HG02870 (cell line): ENCODE data around the gene RALGAPA1.
"Not testable (repeated sequence)": the region's sequence is repeated elsewhere in the genome, so short reads cannot be mapped to it uniquely, and the experiment has no call there.

Source experiments
- ATAC-seq: cut with Tn5 transposase; IDR thresholded peaks from one replicate; pipeline ENCODE4 v1.9.1; 2021; ENCODE audit warnings: mild to moderate bottlenecking, moderate library complexity; ENCODE audit not compliant: unreplicated experiment

Gene RALGAPA1

DNA sequence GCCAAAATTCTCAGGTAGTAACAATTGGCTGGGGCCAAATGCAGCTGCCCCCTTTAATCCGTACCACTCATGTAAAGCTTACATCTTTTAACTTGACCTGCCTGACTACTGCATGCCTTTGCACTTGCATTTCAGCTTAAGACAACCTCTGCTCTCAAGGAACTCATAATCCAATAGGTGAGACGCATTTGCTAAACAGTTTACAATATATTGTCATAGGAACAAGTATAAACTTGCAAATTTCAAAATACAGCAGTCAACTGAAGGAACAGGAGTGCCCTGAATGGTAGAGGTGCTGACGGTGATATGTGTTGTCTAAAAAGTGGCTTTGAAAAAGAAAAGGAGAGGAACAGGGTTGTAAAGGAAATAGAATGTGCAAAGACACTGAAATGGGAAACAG is 13.4 kb upstream of the RALGAPA1 start:
- ATAC-seq = no peak

DNA sequence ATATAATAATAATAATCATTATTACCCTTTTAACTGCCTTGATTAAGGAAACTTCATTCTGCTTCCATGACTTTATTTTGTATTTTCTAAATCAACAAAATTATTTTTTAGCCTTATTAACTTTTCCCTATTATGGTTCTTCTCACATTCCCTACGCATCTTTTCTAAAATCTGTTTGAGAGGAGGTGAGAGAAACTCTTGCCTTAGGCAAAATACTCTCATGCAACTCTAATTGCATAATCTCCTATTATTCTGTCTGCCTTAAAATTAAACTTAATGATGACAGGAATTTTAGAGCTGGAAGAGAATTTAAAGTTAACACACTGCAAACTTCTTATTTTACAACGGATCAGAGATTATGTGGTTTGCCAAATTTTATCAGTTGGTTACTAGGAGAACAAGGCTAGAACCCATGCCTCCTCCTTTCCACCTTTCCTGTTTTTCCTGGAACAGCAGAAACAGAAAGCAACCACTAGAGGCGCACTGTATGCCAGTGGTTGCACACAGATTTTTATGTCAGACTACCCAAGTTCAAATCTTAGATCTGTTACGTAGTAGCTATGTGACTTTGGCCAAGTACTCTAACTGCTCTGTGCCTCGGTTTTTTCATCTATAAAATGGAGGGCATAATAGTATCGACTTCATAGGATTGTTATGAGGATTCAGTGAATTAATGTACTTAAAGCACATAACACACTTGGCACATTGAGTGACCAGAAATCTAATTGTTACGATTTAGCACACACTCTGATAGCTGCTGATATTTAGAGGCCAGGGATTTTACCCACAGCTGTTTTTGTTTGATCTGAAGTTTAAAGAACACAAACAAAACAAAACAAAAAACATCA is 12.7 kb upstream of the RALGAPA1 start:
- ATAC-seq = no peak

DNA sequence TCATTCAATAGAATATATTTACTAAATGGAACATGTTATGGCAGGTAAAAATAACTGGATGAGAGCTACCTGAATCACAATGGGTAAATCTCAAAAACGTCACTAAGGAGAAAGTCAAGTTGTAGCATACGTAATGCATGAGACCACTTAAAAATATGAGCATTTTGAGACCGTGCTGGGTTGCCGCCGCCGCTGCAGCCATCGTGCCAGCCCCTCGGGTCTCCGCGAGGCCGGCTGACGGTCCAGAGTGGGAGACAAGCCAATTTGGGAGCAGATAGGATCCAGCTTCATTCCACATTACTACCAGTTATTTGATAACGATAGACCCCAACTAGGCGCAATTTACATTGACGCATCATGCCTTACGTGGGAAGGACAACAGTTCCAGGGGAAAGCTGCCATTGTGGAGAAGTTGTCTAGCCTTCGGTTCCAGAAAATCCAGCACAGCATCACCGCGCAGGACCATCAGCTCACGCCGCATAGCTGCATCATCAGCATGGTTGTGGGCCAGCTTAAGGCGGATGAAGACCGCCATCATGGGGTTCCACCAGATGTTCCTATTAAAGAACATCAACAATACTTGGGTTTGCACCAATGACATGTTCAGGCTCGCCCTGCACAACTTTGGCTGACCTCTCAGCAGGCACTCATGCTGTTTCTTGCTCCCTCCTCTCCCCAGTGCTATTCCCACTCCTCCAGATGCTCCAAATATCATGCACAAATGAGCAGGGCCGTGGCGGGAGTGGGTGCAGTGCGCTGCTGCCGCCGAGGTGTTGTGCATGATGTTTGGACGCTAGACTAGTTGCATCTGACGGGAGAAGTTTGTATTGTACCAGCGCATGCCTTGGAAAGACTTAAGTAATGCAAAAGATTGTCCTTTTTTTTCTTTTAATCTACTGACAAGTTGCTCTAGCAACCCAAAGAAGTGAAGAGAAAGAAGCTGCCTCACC is 10.8 kb upstream of the RALGAPA1 start:
- ATAC-seq = no peak

DNA sequence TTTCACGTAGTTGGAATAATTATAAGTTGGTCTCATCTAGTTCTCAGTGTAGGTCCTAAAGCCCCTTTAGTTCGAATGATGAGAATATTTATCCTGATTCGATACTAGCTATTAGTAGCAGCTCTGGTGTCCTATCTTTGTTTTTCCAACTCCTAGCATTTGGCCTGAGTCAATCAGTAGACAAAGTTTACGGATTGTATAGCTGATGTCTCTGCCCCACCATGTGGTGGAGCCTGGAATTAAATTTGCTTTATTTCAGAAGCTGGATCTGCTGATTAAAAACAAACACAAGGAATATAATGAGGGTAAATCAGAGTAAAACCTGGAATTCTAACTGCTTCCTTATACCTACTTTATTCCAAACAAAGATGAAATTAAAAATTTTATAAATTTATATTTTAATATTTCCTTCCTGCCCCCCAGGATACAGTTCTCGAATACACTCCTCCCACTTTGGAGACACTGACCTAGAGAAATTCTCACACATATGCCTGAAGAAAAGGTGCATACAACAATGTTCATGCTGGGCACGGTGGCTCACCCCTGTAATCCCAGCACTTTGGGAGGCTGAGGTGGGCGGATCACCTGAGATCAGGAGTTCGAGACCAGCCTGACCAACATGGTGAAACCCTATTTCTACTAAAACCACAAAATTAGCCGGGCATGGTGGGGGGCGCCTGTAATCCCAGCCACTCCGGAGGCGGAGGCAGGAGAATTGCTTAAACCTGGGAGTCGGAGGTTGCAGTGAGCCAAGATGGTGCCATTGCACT is 9.4 kb upstream of the RALGAPA1 start:
- no peak for ATAC-seq

DNA sequence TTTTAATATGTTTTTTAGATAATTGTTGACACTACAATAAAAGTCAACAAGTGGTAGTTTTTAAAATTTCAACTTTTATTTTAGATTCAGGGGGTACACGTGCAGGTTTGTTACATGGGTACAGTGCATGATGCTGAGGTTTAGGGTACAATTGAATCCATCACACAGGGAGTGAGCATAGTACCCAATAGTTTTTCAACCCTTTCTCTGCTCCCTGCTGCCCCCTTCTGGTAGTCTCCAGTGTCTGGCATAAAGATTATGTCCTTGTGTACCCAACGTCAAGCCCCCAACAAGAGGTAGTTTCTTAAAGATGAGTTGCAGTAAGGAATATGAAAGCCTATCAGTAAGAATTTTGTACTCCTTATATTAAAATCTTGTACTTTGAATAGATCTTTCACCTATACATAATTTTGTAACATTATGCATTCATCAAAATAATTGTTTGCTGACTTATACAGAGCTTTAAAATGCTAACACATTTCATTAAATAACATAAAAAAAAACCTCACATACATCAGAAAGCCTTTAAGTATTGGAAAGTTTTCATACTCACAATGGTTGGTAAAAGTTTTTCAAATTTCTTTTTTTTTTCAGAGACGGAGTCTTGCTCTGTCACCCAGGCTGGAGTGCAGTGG is 5.4 kb upstream of the RALGAPA1 start:
- ATAC-seq = no peak

DNA sequence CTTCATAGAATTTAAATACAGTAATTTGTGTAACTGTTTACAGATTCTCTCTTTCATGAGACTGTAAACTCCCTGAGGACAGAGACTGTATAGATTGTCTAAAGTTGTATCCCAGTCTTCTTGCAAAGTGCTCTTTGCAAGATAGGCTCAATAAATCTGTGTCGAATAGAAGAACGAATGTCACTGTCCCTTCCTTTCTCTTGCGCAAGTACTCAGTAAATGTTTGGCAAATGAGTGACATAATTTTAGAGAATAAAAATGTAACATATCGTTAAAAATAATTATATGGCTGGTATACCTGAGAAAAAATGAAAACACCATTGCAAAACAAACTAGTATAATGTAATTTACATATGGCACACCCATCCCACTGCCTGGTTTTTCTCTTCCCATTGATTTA is 1.9 kb upstream of the RALGAPA1 start:
- ATAC-seq = no peak

DNA sequence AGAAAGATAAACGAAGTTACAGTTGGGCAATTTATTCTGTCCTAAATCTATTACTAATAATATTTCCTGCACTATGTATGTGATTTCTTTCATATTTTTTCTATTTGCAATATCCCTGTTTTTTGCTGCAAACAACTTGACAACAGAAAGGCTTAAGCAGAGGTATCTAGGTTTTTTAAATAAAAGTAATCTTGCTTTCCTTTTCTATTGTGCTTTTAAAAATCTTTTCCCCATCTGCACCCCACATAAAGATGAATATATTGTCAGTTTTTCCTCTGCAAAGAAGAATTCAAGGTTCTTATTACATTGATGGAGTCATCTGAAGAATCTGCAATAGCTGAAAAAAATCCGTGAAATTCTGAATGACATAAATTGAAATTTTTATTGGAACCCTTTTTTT is 502 bp upstream of the RALGAPA1 start:
- no peak for ATAC-seq

DNA sequence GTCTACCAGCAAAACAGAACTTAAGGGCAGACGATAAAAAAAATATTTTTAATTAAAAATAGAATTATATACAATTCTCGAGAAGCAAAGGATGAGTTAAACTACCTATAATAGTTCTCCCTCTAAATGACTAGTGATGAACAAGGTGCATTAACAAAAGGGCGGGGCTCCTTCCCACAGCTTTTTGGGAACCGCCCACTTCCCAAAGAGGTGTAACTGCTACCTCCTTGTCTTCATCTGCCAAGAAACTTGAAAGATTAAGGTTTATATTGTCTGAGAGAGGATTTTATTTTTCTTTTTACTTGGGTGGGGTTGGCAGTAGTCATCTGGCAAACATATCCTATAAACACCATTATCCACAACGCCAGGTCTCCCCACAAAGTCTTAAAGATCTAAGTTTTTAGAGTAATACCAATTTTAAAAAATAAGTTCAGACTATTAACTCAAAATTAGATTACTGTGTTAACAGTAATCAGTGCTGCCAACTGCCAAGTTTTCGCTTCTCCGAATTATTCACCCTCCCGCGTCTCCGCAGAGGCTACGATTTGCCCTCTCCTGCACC is 938 bp downstream of the RALGAPA1 start:
- ATAC-seq = no peak

DNA sequence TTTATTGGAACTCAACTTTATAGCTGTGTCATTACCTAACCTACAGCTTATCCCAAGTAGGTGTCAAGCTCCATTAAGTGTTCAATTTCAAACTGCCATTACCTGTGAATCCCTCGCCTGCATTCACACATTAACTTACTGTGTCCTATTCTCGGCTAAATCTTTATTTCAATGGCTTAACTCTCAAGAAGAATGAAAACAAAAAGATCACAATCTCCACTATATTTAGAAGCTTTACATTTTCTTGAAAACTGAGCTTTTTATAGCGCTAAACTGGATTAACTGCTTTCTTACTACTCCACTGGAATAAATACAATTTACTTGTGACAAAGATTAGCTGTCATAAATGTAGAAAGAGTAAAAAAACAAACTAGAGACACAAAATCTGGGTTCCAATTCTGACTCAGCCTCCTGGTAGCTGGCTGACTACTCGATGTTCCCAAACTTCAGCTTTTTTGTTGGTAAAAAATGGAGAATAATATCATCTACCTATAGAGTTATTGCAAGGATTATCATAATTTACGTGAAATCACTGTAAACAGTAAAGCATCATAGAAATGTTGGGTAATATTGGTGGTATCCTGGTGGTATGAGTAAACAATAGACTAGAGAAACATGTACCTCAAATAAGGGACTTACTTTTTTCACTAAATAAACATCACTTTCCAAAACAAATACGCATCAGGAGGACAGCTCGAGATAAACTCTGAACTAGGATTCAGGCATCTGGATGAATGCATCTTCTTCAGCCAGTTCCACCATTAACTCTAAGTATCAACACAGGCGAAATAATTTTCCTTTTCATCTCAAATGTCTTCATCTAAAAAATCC is 1.7 kb downstream of the RALGAPA1 start:
- no peak for ATAC-seq

DNA sequence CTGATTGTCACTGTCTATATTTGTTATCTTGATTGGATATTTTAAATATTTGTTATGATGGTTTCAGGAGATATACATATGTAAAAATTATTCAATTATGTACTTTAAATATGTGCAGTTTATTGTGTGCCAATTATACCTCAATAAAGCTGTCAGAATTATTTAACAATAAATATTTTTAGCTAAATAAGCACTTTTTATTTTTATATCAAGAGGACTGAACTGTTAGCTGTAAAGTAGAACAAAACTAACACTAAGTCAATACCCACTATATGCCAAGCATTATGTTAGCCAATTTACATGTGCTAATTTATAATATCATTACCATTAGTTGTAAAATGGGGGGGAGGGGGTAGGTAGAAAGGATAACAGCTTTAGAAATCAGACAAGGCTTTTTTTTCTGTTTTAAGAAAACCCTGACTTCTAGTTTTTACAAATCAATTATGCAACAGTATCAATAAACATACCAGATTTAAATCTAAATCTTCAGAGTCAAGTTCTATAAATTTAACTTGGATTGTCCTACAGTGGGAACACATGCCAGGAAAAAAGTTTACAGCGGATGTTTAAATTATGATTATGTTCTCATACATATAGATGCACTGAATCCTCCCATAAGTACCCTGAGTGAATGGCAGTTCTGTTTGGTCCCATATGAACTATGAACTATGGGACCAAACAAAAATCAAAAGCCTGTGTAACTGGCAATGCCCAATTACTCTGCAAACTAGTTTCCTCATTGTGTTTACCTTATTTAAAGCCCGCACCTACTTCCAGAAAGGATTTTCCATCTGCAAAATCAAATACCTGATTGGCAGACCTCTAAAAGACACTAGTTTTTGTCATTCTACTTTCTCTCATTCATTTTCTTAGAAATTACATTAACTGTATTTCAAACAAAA is 2.8 kb downstream of the RALGAPA1 start:
- ATAC-seq = no peak

DNA sequence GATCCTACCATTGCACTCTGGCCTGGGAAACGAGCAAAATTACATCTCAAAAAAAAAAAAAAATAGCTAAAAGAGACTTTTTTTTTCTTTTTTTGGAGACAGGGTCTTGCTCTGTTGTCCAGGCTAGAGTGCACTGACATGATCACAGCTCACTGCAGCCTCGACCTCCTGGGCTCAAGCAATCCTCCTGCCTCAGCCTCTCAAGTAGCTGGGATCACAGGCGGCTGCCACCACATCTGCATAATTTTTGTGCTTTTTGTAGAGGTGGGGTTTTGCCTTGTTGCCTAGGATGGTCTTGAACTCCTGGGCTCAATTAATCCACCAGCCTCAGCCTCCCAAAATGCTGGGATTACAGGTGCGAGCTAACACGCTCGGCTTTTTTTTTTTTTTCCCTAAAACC is 11.3 kb downstream of the RALGAPA1 start:
- no peak for ATAC-seq

DNA sequence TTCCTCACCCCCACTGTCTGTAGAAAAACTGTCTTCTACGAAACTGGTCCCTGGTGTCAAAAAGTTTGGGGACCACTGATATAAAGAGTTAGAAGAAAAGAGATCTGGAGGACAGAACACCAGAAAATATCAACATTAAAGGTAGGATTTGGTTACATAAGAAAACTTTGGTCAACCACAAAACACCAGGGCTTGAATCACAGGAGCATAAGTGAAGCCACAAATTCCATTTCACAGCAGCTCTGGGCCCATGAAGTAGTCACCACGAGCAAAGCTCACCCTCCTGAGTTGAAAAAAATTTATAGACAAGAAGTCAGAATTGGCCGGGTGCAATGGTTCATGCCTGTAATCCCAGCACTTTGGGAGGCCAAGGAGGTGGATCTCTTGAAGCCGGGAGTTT is 19.4 kb downstream of the RALGAPA1 start:
- ATAC-seq = no peak

DNA sequence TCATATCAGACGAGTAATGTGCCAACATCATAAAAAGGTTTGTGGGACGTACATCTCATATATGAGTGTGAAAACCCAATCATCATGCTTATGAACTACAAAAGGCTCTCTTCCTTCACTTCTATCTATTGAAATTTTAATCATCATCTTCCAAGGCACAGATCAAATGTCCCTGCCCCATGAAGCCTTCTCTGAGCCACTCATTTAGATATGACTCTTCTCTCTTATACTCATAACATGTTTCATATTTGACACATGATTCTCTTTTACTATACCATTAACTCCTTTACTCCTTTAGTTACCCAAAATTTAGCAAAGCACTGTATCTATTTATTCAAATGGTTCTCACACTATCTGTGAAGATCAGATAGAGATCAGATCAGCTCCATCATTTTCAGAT is 22.2 kb downstream of the RALGAPA1 start:
- ATAC-seq = no peak

DNA sequence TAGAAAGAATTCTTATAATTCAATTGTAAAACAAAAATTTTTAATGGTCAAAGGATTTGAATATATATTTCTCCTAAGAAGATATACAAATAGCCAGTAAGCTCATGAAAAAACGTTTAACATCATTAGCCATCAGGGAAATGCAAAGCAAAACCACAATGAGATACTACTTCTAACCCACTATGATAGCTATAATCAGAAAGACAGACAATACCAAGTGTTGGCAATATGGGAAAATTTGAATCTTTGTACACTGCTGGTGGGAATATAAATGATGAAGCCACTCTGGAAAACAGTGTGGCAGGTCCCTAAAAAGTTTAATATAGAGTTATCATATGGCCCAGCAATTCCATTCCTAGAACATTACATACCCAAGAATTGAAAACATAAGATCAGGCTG is 25.4 kb downstream of the RALGAPA1 start:
- ATAC-seq = no peak

DNA sequence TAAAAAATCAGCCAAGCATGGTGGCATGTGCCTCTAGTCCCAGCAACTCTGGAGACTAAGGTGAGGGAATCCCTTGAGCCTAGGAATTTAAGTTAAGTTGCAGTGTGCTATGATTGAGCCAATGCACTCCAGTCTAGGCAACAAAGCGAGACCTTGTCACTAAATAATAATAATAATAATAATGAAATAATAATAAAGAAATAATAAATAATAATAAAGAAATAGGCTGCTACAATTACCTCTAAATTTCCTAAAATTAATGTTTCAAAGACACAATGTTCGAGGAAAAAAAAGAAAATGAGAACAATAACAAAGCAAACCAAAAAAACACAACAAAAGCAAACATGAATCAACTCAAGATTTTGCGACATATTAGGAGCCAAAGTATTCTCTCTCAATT is 29.7 kb downstream of the RALGAPA1 start:
- ATAC-seq = no peak

DNA sequence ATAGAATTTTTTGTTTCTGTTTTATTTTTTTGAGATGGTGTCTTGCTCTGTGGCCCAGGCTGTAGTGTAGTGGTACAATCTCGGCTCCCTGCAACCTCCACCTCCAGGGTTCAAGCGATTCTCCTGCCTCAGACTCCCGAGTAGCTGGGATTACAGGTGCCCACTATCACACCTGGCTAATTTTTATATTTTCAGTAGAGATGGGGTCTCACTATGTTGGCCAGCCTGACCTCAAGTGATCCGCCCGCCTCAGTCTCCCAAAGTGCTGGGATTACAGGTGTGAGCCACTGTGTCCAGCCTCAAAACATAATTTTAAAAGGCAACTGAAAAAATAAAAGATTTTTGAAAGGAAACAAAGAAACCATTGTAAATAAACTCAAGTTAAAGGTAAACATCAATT is 31.5 kb downstream of the RALGAPA1 start:
- ATAC-seq = not testable (repeated sequence)

DNA sequence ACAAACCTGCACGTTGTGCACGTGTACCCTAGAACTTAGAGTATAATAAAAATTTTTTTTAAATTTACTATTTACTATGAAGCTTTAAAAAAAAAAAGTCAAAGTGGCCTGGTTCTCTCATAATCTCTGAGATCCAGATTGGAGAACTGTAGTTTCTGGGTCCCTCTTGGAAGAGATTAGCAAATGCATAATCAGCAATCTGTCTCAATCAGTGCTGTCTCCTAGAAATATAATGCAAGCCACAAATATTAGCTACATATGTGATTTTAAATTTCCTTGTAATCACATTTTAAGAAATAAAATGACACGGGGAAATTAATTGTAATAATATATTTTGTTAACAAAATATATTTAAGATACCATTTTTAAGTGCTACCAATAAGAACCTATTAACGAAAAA is 32.3 kb downstream of the RALGAPA1 start:
- no peak for ATAC-seq

DNA sequence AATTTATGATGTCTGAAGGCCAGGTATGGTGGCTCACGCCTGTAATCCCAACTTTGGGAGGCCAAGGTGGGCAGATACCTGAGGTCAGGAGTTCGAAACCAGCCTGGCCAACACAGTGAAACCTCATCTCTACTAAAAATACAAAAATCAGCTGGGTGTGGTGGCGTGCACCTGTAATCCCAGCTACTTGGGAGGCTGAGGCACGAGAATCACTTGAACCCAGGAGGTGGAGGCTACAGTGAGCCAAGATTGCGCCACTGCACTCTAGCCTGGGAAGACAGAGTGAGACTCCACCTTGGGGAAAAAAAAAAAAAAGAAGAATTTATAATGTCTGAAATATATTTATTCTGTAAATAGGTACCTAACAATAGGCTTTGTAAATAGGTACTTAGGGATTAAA is 33.0 kb downstream of the RALGAPA1 start:
- not testable (repeated sequence) for ATAC-seq

DNA sequence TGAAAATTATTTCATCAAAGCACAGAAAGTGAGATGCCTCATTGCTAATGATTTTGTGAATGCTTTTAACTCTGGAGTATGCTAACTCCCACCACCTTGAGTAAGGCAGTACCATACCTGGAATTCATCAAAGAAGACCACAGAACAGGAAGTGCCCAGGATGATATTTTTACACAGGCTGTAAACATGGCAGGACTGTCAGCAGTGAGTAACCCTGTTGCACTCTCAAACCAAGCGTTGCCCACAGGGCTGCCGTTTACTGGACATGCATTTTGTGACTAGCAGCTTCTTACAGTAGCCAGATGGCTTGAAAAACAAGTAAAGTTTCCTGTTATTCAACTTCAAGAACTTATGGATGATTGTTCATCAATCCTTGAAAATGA is 42.4 kb downstream of the RALGAPA1 start:
- ATAC-seq = no peak
